GM12873 (cell line): ENCODE measurements around the gene ARPC5L.

Experiments
- TF ChIP-seq, protein P1 (sequence below): IDR thresholded peaks from 2 replicates; pipeline ENCODE4 v1.5.1; 2012; ENCODE audit warnings: low read depth, mild to moderate bottlenecking, moderate library complexity, low read length, control low read depth; ENCODE audit not compliant: insufficient read depth; ENCODE audit errors: missing control alignments

ARPC5L gene

GRCh38 chr9:124861342-124862229 lies at the start of gene ARPC5L, which contains the start of gene RPL35:
Gene ARPC5L, plus strand, starts transcription at chr9:124862130. Its CDS starts 7,161 bp downstream, at chr9:124869291.
Gene RPL35, minus strand, starts transcription at chr9:124861957. Its CDS starts 45 bp downstream, at chr9:124861912.
- TF ChIP-seq, protein P1, sequence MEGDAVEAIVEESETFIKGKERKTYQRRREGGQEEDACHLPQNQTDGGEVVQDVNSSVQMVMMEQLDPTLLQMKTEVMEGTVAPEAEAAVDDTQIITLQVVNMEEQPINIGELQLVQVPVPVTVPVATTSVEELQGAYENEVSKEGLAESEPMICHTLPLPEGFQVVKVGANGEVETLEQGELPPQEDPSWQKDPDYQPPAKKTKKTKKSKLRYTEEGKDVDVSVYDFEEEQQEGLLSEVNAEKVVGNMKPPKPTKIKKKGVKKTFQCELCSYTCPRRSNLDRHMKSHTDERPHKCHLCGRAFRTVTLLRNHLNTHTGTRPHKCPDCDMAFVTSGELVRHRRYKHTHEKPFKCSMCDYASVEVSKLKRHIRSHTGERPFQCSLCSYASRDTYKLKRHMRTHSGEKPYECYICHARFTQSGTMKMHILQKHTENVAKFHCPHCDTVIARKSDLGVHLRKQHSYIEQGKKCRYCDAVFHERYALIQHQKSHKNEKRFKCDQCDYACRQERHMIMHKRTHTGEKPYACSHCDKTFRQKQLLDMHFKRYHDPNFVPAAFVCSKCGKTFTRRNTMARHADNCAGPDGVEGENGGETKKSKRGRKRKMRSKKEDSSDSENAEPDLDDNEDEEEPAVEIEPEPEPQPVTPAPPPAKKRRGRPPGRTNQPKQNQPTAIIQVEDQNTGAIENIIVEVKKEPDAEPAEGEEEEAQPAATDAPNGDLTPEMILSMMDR = peak; percentile 27

GRCh38 chr9:124812441-124812876 lies 49.5 kb upstream of the ARPC5L start:
- TF ChIP-seq, protein P1 = no peak

GRCh38 chr9:124813041-124813440 lies 48.9 kb upstream of the ARPC5L start:
- TF ChIP-seq, protein P1 = no peak

DNA sequence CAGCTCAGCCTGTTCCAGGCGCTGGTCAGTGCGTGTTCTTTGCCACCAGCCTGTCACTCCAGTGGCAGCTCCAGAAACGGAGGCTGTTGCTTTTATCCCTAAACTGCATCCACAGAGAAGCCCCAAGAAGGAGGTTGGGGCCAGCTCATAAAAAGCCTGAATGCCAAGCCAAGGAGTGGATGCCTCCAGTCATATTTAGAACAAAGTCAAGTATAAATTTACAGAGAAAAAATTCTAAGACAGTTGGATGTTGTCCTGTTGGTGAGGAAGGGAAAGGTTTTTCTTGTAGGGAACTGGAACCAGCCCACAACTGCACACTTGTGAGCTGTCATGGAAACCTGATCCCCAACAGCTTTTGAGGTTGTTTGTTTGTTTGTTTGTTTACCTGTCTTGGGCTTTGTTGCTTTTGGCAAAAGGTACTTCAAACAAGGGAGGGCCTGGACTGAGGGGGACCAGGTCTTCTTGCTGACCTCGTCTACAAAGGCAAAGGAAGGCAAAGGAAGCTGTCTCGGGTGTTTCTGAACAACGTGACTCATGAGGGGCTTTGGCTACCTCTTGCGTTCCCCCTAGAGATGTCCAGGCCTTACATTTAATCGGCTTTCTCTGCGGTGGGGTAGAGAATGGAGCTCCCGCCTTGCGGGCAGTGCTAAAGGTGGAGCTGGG lies 48.3 kb upstream of the ARPC5L start:
- TF ChIP-seq, protein P1 = no peak

DNA sequence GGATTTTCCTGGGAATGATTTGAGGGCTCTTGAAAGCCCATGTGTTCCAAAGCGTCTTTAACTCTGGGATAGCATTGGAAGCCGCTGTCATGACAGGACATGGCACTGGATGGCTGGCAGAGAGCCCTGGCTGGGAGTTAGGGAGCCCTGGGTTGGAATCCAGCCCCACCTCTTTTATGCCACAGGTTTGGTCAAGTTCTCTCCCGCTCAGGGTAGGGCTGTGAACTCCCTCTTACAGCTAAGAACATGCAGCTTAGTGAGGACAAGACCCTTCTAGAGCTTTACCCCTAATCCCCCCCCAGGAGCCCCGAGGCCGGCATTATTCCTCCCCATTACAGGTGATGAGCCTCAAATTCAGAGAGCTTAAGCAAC lies 47.8 kb upstream of the ARPC5L start:
- TF ChIP-seq, protein P1 = no peak

GRCh38 chr9:124815601-124816000 lies 46.3 kb upstream of the ARPC5L start:
- TF ChIP-seq, protein P1 = no peak

DNA sequence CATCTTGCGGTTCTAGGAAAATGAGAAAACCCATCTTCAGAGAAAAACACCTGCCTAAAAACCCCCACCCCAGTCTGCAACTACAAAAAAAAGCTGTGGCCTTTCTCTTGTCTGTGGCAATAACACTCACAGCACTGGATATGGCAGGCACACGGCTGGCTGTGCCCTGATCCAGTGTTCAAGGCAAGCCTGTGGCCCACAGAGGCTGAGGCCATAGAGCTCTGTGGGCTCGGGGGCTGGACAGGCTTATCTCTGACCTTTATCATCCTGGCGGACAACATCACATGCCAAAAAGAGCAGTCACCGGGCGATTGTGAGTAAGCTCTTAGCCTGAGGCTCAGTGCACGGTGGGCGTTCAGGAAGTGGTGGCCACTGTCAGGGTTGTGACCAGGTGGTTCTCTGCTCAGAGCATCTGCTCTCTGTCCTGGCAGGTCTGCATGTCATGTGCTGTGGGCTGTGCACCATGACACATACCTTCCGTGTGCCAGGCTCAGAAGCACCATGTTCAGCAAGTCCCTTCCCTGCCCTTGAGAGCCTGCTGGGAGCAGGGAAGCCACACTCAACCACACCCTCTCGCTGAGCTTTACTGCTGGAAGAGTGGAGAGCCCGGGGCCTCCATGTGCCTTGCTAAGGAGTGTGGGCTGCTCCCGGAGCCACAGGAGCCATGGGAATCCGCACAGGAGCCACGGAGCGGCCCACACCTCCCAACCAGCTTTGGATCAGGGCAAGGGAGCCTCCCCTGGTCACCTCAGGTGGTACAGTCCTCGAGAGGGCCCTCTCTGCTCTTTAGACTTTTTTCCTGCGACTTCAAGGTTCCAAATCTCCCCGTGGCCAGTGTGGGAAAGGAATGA lies 43.3 kb upstream of the ARPC5L start:
- TF ChIP-seq, protein P1 = no peak
